Measurements from ENCODE around the gene RNASEH2A. TPM values are rescaled to one million over a fixed set of nuclear protein-coding genes. Genes with fewer than 3 reads are reported as not detected.
A peak's percentile ranks its signal among the peaks of the same experiment; 100 is the strongest.

The RNASEH2A gene
- total RNA-seq, 2 experiments from 2014 or later, result 40.3 to 44.1 TPM

DNA sequence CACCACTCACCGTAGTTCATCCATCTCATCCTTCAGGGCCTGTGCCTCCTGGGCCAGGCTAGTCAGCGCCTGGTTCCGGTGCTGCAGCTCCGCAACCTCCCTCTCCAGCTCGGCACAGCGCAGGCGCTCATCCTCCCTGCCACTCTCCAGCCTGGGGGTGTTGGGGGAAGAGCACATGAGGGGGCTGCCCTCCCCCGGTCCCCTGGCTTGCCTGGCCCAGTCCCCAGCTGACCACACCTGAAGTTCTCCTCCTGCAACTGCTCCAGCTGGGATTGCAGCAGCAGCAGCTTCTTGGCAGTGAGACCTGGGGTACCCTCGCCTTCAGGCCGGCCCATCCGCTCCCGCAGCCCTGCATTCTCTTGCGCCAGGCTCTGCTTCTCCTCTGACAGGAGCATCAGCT, 35.5 kb upstream of the RNASEH2A start:
- no peak overlapping the region for H3K27ac Mint-ChIP-seq
- no peak overlapping the region for H3K4me3 Mint-ChIP-seq
- intact Hi-C loops (cut with micrococcal nuclease), result no loop called here
- H3K36me3 Mint-ChIP-seq (ENCODE audit: low read depth), result peaks cover 2% of the 10 kb centered on the region
- TF ChIP-seq, protein P1, sequence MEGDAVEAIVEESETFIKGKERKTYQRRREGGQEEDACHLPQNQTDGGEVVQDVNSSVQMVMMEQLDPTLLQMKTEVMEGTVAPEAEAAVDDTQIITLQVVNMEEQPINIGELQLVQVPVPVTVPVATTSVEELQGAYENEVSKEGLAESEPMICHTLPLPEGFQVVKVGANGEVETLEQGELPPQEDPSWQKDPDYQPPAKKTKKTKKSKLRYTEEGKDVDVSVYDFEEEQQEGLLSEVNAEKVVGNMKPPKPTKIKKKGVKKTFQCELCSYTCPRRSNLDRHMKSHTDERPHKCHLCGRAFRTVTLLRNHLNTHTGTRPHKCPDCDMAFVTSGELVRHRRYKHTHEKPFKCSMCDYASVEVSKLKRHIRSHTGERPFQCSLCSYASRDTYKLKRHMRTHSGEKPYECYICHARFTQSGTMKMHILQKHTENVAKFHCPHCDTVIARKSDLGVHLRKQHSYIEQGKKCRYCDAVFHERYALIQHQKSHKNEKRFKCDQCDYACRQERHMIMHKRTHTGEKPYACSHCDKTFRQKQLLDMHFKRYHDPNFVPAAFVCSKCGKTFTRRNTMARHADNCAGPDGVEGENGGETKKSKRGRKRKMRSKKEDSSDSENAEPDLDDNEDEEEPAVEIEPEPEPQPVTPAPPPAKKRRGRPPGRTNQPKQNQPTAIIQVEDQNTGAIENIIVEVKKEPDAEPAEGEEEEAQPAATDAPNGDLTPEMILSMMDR (IDR thresholded peaks at IDR 0.05), result no peak
- no peaks in the 10 kb centered on the region for H3K27me3 Mint-ChIP-seq
- ChIA-PET CTCF (interaction anchor here (5.9 to 17.4 kb wide), 2 partner anchors 13 to 26 kb away, joined by 62 to 480 read pairs; partner anchors contain the start of genes JUNB, PRDX2 and THSD8), POLR2A (interaction anchor here (1.2 kb wide), 1 partner anchor 21 kb away, joined by 3 read pairs; the partner anchor contains the start of gene JUNB)
- ATAC-seq, result no peak
- no peaks in the 10 kb centered on the region for H3K9me3 Mint-ChIP-seq
- DNase-seq, result no peak
- H3K4me1 Mint-ChIP-seq (ENCODE audit: low read depth), result peaks cover 13% of the 10 kb centered on the region

DNA sequence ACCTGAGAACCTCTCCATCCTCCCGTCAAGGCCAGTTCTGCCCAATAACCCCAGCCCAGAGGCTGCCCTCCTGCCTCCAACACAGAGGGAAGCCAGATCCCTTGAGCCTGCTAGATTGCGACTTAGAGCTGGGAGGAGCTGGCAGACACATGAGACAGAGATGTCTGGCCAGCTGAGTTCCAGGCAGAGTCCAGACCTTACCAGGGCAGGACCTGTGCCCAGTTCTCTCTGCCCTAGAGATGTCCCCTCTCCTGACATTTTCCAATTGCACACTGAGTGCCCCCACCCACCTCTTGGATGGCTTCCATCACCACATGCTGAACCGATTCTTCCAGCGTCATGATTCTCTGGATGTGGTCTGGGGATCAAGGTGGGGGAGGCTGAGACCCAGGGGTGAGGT, 34.1 kb upstream of the RNASEH2A start:
- POLR2A ChIA-PET, result interaction anchor here (0.9 to 1.6 kb wide), 5 partner anchors 14 to 39 kb away, joined by 3 to 5 read pairs (median 3); partner anchors contain the start of genes GET3 and JUNB

DNA sequence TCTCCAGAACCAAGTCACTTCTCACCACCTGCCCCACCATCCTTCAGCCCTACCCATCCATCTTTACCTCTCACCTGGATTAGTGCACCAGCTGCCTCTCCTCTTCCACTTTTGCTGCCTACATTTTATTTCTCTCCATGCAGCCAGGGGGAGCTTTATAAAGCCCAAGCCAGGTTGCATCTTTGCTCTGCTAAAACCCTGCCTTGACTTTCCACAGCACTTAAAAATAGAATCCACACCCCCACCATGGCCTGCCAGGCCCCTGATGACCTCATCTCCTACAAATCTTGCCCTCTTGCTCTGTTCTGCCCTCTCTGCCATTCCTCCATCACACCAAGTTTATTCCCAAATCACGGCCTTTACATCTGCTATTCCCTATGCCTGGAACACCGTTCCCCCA, 32.8 kb upstream of the RNASEH2A start:
- ATAC-seq (no peak), DNase-seq (no peak)
- ChIA-PET POLR2A (interaction anchor here (0.6 to 3.0 kb wide), 5 partner anchors 16 to 48 kb away, joined by 3 to 15 read pairs (median 4); partner anchors contain the start of genes GET3 and JUNB), CTCF (interaction anchor here (0.9 to 5.9 kb wide), 9 partner anchors 8 to 192 kb away, joined by 3 to 62 read pairs (median 5); partner anchors contain the start of genes PRDX2 and THSD8)
- no peaks in the 10 kb centered on the region for H3K27me3 Mint-ChIP-seq
- TF ChIP-seq, protein P1 (IDR thresholded peaks at IDR 0.05), result no peak
- peaks cover 23% of the 10 kb centered on the region for H3K4me1 Mint-ChIP-seq (ENCODE audit: low read depth)
- no peaks in the 10 kb centered on the region for H3K36me3 Mint-ChIP-seq (ENCODE audit: low read depth)
- H3K9me3 Mint-ChIP-seq, result no peaks in the 10 kb centered on the region
- H3K4me3 Mint-ChIP-seq, result peak overlapping the region; percentile 2
- intact Hi-C loops (cut with micrococcal nuclease), result no loop called here
- H3K27ac Mint-ChIP-seq, result peak overlapping the region; percentile 3

More for the DNA sequence above, 34.1 kb upstream of the RNASEH2A start:
- Mint-ChIP-seq H3K4me3 (no peak overlapping the region), H3K9me3 (no peaks in the 10 kb centered on the region), H3K36me3 (ENCODE audit: low read depth) (no peaks in the 10 kb centered on the region), H3K27ac (no peak overlapping the region), H3K4me1 (ENCODE audit: low read depth) (peaks cover 16% of the 10 kb centered on the region), H3K27me3 (no peaks in the 10 kb centered on the region)
- ATAC-seq (no peak), DNase-seq (no peak)
- intact Hi-C loops (cut with micrococcal nuclease), result no loop called here
- TF ChIP-seq, protein P1 (IDR thresholded peaks at IDR 0.05), result no peak
- CTCF ChIA-PET, result interaction anchor here (1.2 to 5.9 kb wide), 5 partner anchors 9 to 193 kb away, joined by 4 to 62 read pairs (median 5); partner anchors contain the start of genes PRDX2 and THSD8

DNA sequence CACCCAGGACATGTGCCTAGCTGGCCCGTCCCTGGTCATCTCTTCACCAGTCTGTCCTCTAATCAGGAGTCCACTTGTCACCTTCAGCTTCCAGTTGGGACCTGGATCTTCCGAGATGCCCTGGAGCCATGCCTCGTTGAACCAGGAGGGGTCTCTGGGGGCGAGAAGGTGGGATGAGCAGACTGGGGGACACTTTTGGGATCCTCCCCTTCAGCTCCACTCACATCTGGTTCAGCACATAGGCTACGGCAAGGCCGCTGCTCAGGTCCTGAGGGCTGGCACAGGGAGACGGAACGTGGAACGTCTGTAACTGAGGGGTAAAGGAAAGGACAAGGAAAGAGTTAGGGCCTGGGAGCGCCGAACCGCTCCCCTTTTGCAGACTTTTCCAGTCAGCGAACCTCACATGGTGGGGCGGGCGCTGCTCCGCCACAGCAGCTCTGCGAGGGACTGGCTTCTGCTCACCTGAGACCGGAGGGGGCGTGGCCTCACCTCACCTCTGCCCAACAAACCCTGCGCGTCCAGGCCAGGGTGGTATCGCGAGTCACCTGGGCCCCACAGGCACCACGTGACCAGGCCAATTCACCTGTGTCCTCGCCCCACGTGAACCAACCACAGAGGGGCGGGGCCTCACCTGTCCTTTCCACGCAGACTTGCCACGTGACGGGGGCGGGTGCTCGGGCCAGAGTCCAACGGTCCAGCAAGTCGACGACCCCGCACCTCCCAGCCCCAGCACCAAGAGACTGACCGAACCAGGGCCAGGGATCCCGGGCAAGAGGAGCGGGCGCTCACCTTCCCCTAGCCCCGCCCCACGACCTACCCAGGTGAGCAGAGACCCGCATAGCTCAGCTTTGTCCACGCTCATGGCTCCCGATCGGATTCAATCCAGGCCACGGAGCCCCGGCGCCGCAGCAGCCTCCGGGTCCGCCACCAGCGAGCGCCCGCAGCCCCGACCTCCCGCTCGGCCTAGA, 31.5 kb upstream of the RNASEH2A start, which contains the start of gene HOOK2:
Gene HOOK2, minus strand, starts transcription at position 965 of the 968 bp plus-strand sequence. Its CDS starts 103 bp downstream, at position 862.
- ChIA-PET POLR2A (interaction anchor here (0.7 to 3.0 kb wide), 5 partner anchors 9 to 171 kb away, joined by 3 to 15 read pairs (median 5); partner anchors contain the start of gene JUNB), CTCF (interaction anchor here (0.9 to 5.9 kb wide), 5 partner anchors 9 to 190 kb away, joined by 4 to 62 read pairs (median 10); no protein-coding TSS in a partner anchor)
- Mint-ChIP-seq H3K4me1 (ENCODE audit: low read depth) (peaks cover 34% of the 10 kb centered on the region), H3K9me3 (no peaks in the 10 kb centered on the region), H3K27me3 (no peaks in the 10 kb centered on the region), H3K27ac (peak within 1 kb of the TSS; percentile 71), H3K36me3 (ENCODE audit: low read depth) (no peaks in the 10 kb centered on the region), H3K4me3 (peak within 1 kb of the TSS; percentile 71)
- DNase-seq (no peak), ATAC-seq (no peak)
- TF ChIP-seq, protein P1 (IDR thresholded peaks at IDR 0.05), result no peak
- intact Hi-C loops (cut with micrococcal nuclease), result no loop called here

Measured in activated CD8-positive, alpha-beta T cell treated with anti-CD3 and anti-CD28 coated beads for 36 hours (primary cell).